Neural cell (in vitro differentiated cells): ENCODE results near the gene FCN1. TPM values are rescaled to one million over a fixed set of nuclear protein-coding genes. Genes with fewer than 3 reads are reported as not detected.

Experiments
- H2AFZ ChIP-seq: fragments of 200-600, 300-800 bp; sonication (generic), shearing (Covaris generic); 2 replicates; pipeline ENCODE4 v1.6.0; 2014; ENCODE audit warnings: low read depth, mild to moderate bottlenecking, antibody characterized with exemption, low read length, moderate library complexity
- H3F3A ChIP-seq: fragments of 200-600 bp; shearing (Covaris generic); 2 replicates; pipeline ENCODE4 v1.6.1; 2016; ENCODE audit warnings: mild to moderate bottlenecking, moderate library complexity, mixed read lengths, antibody characterized with exemption, low read length; ENCODE audit not compliant: insufficient read depth, poor library complexity, severe bottlenecking
- H3K27ac ChIP-seq: fragments of 200-600, 300-800 bp; sonication (generic), shearing (Covaris generic); 2 replicates; pipeline ENCODE4 v1.5.1; 2014; ENCODE audit warnings: mild to moderate bottlenecking, low read length, moderate library complexity
- H3K27me3 ChIP-seq: fragments of 300-800, 200-600 bp; sonication (generic), shearing (Covaris generic); 2 replicates; pipeline ENCODE4 v1.6.0; 2014; ENCODE audit warnings: mild to moderate bottlenecking, low read depth, low read length, moderate library complexity; ENCODE audit not compliant: insufficient read depth
- H3K36me3 ChIP-seq: fragments of 300-800, 200-600 bp; sonication (generic), shearing (Covaris generic); 2 replicates; pipeline ENCODE4 v1.5.1; 2014; ENCODE audit warnings: mild to moderate bottlenecking, antibody characterized with exemption, low read length, moderate library complexity; ENCODE audit not compliant: insufficient read depth
- H3K4me2 ChIP-seq: fragments of 300-800, 200-600 bp; sonication (generic), shearing (Covaris generic); 2 replicates; pipeline ENCODE4 v1.6.0; 2014; ENCODE audit warnings: mild to moderate bottlenecking, low read length
- H3K4me3 ChIP-seq: fragments of 300-800, 200-600 bp; sonication (generic), shearing (Covaris generic); 2 replicates; pipeline ENCODE4 v1.5.1; 2014; ENCODE audit warnings: mild to moderate bottlenecking, low read length, moderate library complexity
- H3K79me2 ChIP-seq: fragments of 200-600 bp; shearing (Covaris generic); replicated peaks from 2 replicates; pipeline ENCODE4 v1.6.0; 2014; ENCODE audit warnings: mild to moderate bottlenecking, low read length, moderate library complexity; ENCODE audit not compliant: insufficient read depth
- H3K9ac ChIP-seq: fragments of 300-800, 200-600 bp; sonication (generic), shearing (Covaris generic); 2 replicates; pipeline ENCODE4 v1.6.1; 2016; ENCODE audit warnings: mild to moderate bottlenecking, low read length, mixed read lengths
- H3K9me2 ChIP-seq: fragments of 200-600 bp; shearing (Covaris generic); 2 replicates; pipeline ENCODE4 v1.6.1; 2016; ENCODE audit warnings: mild to moderate bottlenecking, low read length, mixed read lengths; ENCODE audit not compliant: insufficient read depth
- H3K9me3 ChIP-seq: fragments of 200-600, 300-800 bp; sonication (generic), shearing (Covaris generic); 2 replicates; pipeline ENCODE4 v1.6.1; 2016; ENCODE audit warnings: mild to moderate bottlenecking, mixed run types, low read length, moderate library complexity, mixed read lengths
- H4K20me1 ChIP-seq: fragments of 200-600 bp; shearing (Covaris generic); 2 replicates; pipeline ENCODE4 v1.6.1; 2016; ENCODE audit warnings: mild to moderate bottlenecking, mixed run types; ENCODE audit not compliant: insufficient read depth
- EP300 ChIP-seq: fragments of 450-650 bp; conservative IDR thresholded peaks from 2 replicates; pipeline ENCODE4 v1.6.1; 2014; ENCODE audit warnings: antibody characterized with exemption, mild to moderate bottlenecking, moderate library complexity; ENCODE audit not compliant: poor library complexity, severe bottlenecking
- EZH2 ChIP-seq: fragments of 200-600, 300-800 bp; shearing (Covaris generic), sonication (generic); IDR thresholded peaks from 2 replicates; pipeline ENCODE4 v1.6.1; 2014; ENCODE audit warnings: antibody characterized with exemption, low read length, borderline replicate concordance, mild to moderate bottlenecking; ENCODE audit not compliant: insufficient read depth, poor library complexity, severe bottlenecking
- MXI1 ChIP-seq: fragments of 450-650 bp; conservative IDR thresholded peaks from 2 replicates; pipeline ENCODE4 v1.6.1; 2014; ENCODE audit warnings: antibody characterized with exemption, mild to moderate bottlenecking; ENCODE audit not compliant: poor library complexity, severe bottlenecking
- POLR2AphosphoS5 ChIP-seq: IDR thresholded peaks from 2 replicates; pipeline ENCODE4 v1.6.1; 2012
- RAD21 ChIP-seq: fragments of 450-650 bp; conservative IDR thresholded peaks from 2 replicates; pipeline ENCODE4 v1.6.1; 2014; ENCODE audit warnings: antibody characterized with exemption, mild to moderate bottlenecking, moderate library complexity
- SMC3 ChIP-seq: fragments of 450-650 bp; conservative IDR thresholded peaks from 2 replicates; pipeline ENCODE4 v1.6.1; 2014; ENCODE audit warnings: antibody characterized with exemption, mild to moderate bottlenecking, moderate library complexity; ENCODE audit not compliant: poor library complexity
- TAF1 ChIP-seq: IDR thresholded peaks from 2 replicates; pipeline ENCODE4 v1.6.1; 2012; ENCODE audit warnings: low read depth
- polyA minus RNA-seq: library from RNA; depleted of rRNA, polyadenylated mRNA; stranded (reverse); fragments of >200 nt; gene quantifications from 2 replicates; pipeline ENCODE4 v1.2.3, GENCODE V29; 2014
- polyA plus RNA-seq: library from polyadenylated mRNA; depleted of rRNA; stranded (reverse); fragments of >200 nt; gene quantifications from 2 replicates; pipeline ENCODE4 v1.2.3, GENCODE V29; 2014
- TF ChIP-seq, protein P1 (sequence below): fragments of 450-650 bp; IDR thresholded peaks from 2 replicates; pipeline ENCODE4 v1.5.1; 2014; ENCODE audit warnings: antibody characterized with exemption, mild to moderate bottlenecking, moderate library complexity; ENCODE audit not compliant: poor library complexity, severe bottlenecking
- TF ChIP-seq, protein P2 (sequence below): IDR thresholded peaks from 2 replicates; pipeline ENCODE4 v1.6.1; 2012; ENCODE audit warnings: borderline replicate concordance

FCN1 gene
- not detected in 2 replicates for polyA plus RNA-seq
- not detected in 2 replicates for polyA minus RNA-seq

DNA sequence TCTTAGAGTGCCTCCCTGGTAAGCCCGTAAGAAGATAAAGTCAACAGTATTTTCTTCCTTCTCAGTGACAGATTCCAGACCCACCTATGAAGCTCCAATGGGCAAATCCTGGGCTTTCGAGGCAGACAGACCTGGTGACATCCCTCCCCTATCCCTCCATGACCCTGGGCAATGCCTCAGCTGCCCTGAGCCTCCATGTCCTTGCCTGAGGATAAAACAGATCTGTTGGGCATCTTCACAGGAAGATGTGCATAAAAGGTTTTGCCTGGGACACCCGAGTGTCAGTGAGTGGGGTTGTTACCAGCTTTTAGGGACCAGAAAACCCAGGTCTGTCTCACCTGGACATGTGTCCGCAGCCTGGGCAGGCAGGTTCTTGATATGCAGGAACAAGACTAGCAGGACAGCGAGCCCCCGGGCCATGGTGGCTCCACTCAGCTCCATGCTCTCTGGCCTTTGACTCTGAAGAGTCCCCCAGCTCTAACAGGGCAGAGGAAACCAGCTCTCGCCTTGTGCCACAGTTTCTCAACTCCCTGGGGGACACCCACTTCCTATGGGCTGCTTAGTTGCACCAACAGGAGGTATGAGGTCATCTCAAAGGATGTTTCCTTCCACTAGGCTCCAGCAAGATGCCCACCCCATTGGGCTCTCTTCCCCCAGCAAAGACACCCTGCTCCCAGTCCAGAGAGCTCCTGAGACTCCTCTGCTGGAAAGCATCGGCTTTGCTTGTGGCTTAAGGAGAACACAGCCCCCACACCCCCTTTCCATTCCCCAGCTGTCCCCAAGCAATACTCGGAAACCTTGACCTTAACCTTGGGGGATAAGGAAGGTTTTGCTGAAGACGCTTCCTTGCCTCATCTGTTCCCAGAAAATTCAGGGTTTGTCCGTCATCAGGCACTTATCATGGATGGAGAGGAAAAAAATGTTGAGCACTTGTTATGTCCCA lies at the start of gene FCN1:
TSS of gene FCN1 (minus strand) at position 482 of the 943 bp plus-strand sequence. CDS start at position 441, 41 bp downstream.
- H3K9ac ChIP-seq: no peak within 1 kb of the TSS
- H3K4me2 ChIP-seq: no peak within 1 kb of the TSS
- TF ChIP-seq, protein P1, sequence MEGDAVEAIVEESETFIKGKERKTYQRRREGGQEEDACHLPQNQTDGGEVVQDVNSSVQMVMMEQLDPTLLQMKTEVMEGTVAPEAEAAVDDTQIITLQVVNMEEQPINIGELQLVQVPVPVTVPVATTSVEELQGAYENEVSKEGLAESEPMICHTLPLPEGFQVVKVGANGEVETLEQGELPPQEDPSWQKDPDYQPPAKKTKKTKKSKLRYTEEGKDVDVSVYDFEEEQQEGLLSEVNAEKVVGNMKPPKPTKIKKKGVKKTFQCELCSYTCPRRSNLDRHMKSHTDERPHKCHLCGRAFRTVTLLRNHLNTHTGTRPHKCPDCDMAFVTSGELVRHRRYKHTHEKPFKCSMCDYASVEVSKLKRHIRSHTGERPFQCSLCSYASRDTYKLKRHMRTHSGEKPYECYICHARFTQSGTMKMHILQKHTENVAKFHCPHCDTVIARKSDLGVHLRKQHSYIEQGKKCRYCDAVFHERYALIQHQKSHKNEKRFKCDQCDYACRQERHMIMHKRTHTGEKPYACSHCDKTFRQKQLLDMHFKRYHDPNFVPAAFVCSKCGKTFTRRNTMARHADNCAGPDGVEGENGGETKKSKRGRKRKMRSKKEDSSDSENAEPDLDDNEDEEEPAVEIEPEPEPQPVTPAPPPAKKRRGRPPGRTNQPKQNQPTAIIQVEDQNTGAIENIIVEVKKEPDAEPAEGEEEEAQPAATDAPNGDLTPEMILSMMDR: no peak
- TF ChIP-seq POLR2AphosphoS5: no peak
- TF ChIP-seq EP300: no peak
- no peak for TF ChIP-seq RAD21
- TF ChIP-seq SMC3: no peak
- no peak for TF ChIP-seq EZH2
- TF ChIP-seq, protein P2, sequence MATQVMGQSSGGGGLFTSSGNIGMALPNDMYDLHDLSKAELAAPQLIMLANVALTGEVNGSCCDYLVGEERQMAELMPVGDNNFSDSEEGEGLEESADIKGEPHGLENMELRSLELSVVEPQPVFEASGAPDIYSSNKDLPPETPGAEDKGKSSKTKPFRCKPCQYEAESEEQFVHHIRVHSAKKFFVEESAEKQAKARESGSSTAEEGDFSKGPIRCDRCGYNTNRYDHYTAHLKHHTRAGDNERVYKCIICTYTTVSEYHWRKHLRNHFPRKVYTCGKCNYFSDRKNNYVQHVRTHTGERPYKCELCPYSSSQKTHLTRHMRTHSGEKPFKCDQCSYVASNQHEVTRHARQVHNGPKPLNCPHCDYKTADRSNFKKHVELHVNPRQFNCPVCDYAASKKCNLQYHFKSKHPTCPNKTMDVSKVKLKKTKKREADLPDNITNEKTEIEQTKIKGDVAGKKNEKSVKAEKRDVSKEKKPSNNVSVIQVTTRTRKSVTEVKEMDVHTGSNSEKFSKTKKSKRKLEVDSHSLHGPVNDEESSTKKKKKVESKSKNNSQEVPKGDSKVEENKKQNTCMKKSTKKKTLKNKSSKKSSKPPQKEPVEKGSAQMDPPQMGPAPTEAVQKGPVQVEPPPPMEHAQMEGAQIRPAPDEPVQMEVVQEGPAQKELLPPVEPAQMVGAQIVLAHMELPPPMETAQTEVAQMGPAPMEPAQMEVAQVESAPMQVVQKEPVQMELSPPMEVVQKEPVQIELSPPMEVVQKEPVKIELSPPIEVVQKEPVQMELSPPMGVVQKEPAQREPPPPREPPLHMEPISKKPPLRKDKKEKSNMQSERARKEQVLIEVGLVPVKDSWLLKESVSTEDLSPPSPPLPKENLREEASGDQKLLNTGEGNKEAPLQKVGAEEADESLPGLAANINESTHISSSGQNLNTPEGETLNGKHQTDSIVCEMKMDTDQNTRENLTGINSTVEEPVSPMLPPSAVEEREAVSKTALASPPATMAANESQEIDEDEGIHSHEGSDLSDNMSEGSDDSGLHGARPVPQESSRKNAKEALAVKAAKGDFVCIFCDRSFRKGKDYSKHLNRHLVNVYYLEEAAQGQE: no peak
- TF ChIP-seq MXI1: no peak
- no peak for TF ChIP-seq TAF1
- no peak within 1 kb of the TSS for H2AFZ ChIP-seq
- no peak within 1 kb of the TSS for H3K4me3 ChIP-seq
- H3K27me3 ChIP-seq: no peaks in the 10 kb centered on the region
- H3K9me3 ChIP-seq: no peaks in the 10 kb centered on the region
- H3K27ac ChIP-seq: no peak within 1 kb of the TSS
- no peaks in the 10 kb centered on the region for H3F3A ChIP-seq
- H3K36me3 ChIP-seq: no peaks in the 10 kb centered on the region
- H3K9me2 ChIP-seq: no peaks in the 10 kb centered on the region
- no peaks in the 10 kb centered on the region for H4K20me1 ChIP-seq
- no peaks in the 10 kb centered on the region for H3K79me2 ChIP-seq

DNA sequence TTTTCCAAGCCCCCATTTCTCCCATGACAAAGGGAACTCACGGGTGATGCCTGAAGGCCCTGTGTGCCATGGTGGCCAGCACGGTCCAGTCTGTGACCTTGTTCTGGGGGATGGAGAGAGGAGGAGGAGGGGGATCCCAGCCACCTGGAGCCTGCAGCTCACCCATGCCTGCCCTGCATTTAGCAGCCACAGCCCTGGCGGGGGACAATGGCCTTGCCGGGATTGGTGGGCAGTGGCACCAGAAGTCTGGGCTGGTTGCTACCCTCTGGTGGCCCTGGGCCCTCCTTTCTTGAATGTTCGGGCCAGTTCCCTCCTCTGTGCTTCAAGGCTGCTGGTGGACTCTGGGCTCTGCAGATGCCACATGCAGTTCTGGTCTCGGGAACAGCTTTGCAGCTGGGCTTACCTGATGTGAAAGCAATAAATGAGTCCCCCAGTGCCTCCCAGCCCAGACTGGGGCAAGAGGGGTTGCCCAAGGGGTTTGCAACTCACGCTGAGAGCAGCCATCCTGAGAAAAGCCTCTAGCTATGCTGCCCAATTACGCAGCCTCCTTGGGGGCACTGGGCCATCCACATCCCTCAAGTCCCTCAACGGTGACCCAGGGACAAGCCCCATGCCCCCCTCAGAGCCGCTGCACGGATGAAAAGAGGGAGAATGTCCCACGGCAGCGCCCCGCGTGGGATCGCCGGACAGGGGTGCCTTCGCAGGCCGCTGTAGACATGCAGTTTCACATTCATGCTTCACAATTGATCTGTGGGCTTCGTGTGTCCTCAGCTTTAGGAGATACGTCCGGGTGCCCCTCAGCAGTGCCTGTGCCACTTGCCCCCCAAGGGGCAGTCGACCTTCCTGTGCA lies 49.2 kb upstream of the FCN1 start:
- Histone ChIP-seq H3K9ac (no peak overlapping the region), H3K9me3 (no peaks in the 10 kb centered on the region), H3K4me2 (no peak overlapping the region), H3K27ac (no peak overlapping the region), H4K20me1 (no peaks in the 10 kb centered on the region), H3F3A (no peaks in the 10 kb centered on the region), H3K4me3 (no peak overlapping the region), H3K9me2 (no peaks in the 10 kb centered on the region), H3K36me3 (no peaks in the 10 kb centered on the region), H3K27me3 (no peaks in the 10 kb centered on the region), H2AFZ (no peak overlapping the region), H3K79me2 (no peaks in the 10 kb centered on the region)
- no peak for TF ChIP-seq SMC3
- no peak for TF ChIP-seq RAD21
